SU-DHL-6 (cell line): ENCODE results near the gene MRGPRF.

Experiments
- H2AFZ ChIP-seq: fragments of 200-600 bp; sonication (generic); 2 replicates; pipeline ENCODE4 v1.6.1; 2014; ENCODE audit warnings: low read depth, mild to moderate bottlenecking, moderate library complexity, mixed read lengths, antibody characterized with exemption, low read length; ENCODE audit not compliant: severe bottlenecking
- H3F3A ChIP-seq: fragments of 200-600 bp; shearing (Covaris generic); 2 replicates; pipeline ENCODE4 v1.6.0; 2016; ENCODE audit warnings: antibody characterized with exemption, mild to moderate bottlenecking; ENCODE audit not compliant: insufficient read depth
- H3K27ac ChIP-seq: fragments of 200-600 bp; sonication (generic); 2 replicates; pipeline ENCODE4 v1.5.1; 2016; ENCODE audit warnings: low read depth, mild to moderate bottlenecking, low read length, moderate library complexity, mixed read lengths
- H3K27me3 ChIP-seq: fragments of 200-600 bp; sonication (generic), shearing (Covaris generic); 2 replicates; pipeline ENCODE4 v1.6.0; 2014; ENCODE audit warnings: mild to moderate bottlenecking, low read length
- H3K36me3 ChIP-seq: fragments of 200-600 bp; sonication (generic); 2 replicates; pipeline ENCODE4 v1.6.1; 2014; ENCODE audit warnings: mild to moderate bottlenecking, low read length, mixed read lengths
- H3K4me2 ChIP-seq: fragments of 300-600, 200-600 bp; shearing (Covaris generic), sonication (generic); 2 replicates; pipeline ENCODE4 v1.6.0; 2014; ENCODE audit warnings: low read length, low read depth, mild to moderate bottlenecking; ENCODE audit not compliant: poor library complexity, severe bottlenecking
- H3K4me3 ChIP-seq: fragments of 200-600 bp; sonication (generic); 2 replicates; pipeline ENCODE4 v1.5.1; 2014; ENCODE audit warnings: antibody characterized with exemption, low read length, mild to moderate bottlenecking, mixed read lengths; ENCODE audit not compliant: insufficient read depth, poor library complexity, severe bottlenecking
- H3K79me2 ChIP-seq: fragments of 200-600 bp; sonication (generic); 2 replicates; pipeline ENCODE4 v1.6.1; 2014; ENCODE audit warnings: mild to moderate bottlenecking, low read length, moderate library complexity; ENCODE audit not compliant: insufficient read depth
- H3K9ac ChIP-seq: fragments of 200-600 bp; sonication (generic); 2 replicates; pipeline ENCODE4 v1.7.0; 2014; ENCODE audit warnings: mild to moderate bottlenecking, low read length
- H3K9me2 ChIP-seq: fragments of 200-600 bp; sonication (generic); replicated peaks from 2 replicates; pipeline ENCODE4 v1.6.1; 2014; ENCODE audit warnings: low read length; ENCODE audit not compliant: insufficient read depth
- H3K9me3 ChIP-seq: fragments of 200-600 bp; sonication (generic); 2 replicates; pipeline ENCODE4 v1.6.1; 2014; ENCODE audit warnings: low read length, mixed read lengths; ENCODE audit not compliant: insufficient read depth
- H4K20me1 ChIP-seq: fragments of 200-600 bp; sonication (generic); 2 replicates; pipeline ENCODE4 v1.6.1; 2014; ENCODE audit warnings: low read depth, mild to moderate bottlenecking, antibody characterized with exemption, low read length, moderate library complexity, mixed read lengths
- CTCF ChIP-seq: fragments of 200-600 bp; sonication (generic); IDR thresholded peaks from one replicate; pipeline ENCODE4 v1.5.1; 2017; ENCODE audit warnings: antibody characterized with exemption, mild to moderate bottlenecking, low read length, moderate library complexity; ENCODE audit not compliant: insufficient read depth, poor library complexity, severe bottlenecking
- EZH2phosphoT487 ChIP-seq: fragments of 200-600 bp; sonication (generic), shearing (Covaris generic); conservative IDR thresholded peaks from 2 replicates; pipeline ENCODE4 v1.6.1; 2018; ENCODE audit warnings: mild to moderate bottlenecking, antibody characterized with exemption, low read length, moderate library complexity, mixed read lengths

MRGPRF gene

GRCh38 chr11:68961245-68961644 lies 51.8 kb downstream of the MRGPRF start:
- no peaks in the 10 kb centered on the region for H3K79me2 ChIP-seq
- H4K20me1 ChIP-seq: no peaks in the 10 kb centered on the region
- no peaks in the 10 kb centered on the region for H3K27me3 ChIP-seq
- H3K36me3 ChIP-seq: no peaks in the 10 kb centered on the region
- H3K4me3 ChIP-seq: no peak overlapping the region
- TF ChIP-seq CTCF: no peak
- no peak for TF ChIP-seq EZH2phosphoT487
- no peak overlapping the region for H3K27ac ChIP-seq
- no peaks in the 10 kb centered on the region for H3K9me2 ChIP-seq
- H3K9ac ChIP-seq: no peak overlapping the region
- no peak overlapping the region for H2AFZ ChIP-seq
- no peak overlapping the region for H3K4me2 ChIP-seq
- H3F3A ChIP-seq: no peaks in the 10 kb centered on the region
- no peaks in the 10 kb centered on the region for H3K9me3 ChIP-seq

GRCh38 chr11:68960294-68961071 lies 52.6 kb downstream of the MRGPRF start:
- Histone ChIP-seq H3K36me3 (no peaks in the 10 kb centered on the region), H3K4me3 (no peak overlapping the region), H3K9me2 (no peaks in the 10 kb centered on the region), H3K9me3 (no peaks in the 10 kb centered on the region), H3K4me2 (no peak overlapping the region), H3K27ac (no peak overlapping the region), H4K20me1 (no peaks in the 10 kb centered on the region), H3K27me3 (no peaks in the 10 kb centered on the region), H3F3A (no peaks in the 10 kb centered on the region), H2AFZ (no peak overlapping the region), H3K79me2 (no peaks in the 10 kb centered on the region), H3K9ac (no peak overlapping the region)
- TF ChIP-seq CTCF (no peak), EZH2phosphoT487 (no peak)

GRCh38 chr11:68959465-68960293 lies 53.4 kb downstream of the MRGPRF start:
- TF ChIP-seq EZH2phosphoT487 (no peak), CTCF (no peak)
- no peak overlapping the region for H2AFZ ChIP-seq

More at GRCh38 chr11:68959465-68960293, 53.4 kb downstream of the MRGPRF start:
- Histone ChIP-seq H4K20me1 (no peaks in the 10 kb centered on the region), H3K9ac (no peak overlapping the region), H3K9me2 (no peaks in the 10 kb centered on the region), H3K27me3 (no peaks in the 10 kb centered on the region), H3K27ac (no peak overlapping the region), H3F3A (no peaks in the 10 kb centered on the region), H3K4me2 (no peak overlapping the region), H3K79me2 (no peaks in the 10 kb centered on the region), H3K36me3 (no peaks in the 10 kb centered on the region), H3K4me3 (no peak overlapping the region), H3K9me3 (no peaks in the 10 kb centered on the region)
